Body of pancreas (tissue), 4 donors: ENCODE measurements around the gene ARHGAP26. TPM values are rescaled to one million over a fixed set of nuclear protein-coding genes. Genes with fewer than 3 reads are reported as not detected.
A peak's percentile ranks its signal among the peaks of the same experiment; 100 is the strongest.

ENCODE experiments used
- ATAC-seq: fragments of 150-250 bp; one replicate; pipeline ENCODE4 v1.9.1; 2016
- DNase-seq, 4 donors: peaks; one replicate each; pipeline ENCODE4 v3.0.0-alpha.2; 2019
- H3K27ac ChIP-seq, 4 donors: fragments of 200-600 bp; sonication (generic); 1 replicate in 3 of 4; 2 replicates in 1 of 4; pipeline versions ENCODE4 v1.5.1 to v1.6.1; 2016 to 2019; ENCODE audit warnings: mild to moderate bottlenecking in 1 of 4, mixed read lengths in 1 of 4, moderate library complexity in 1 of 4
- H3K27me3 ChIP-seq, 2 donors: fragments of 200-600 bp; sonication (generic); one replicate each; pipeline ENCODE4 v1.6.0; 2016; ENCODE audit warnings: mild to moderate bottlenecking in 1 of 2
- H3K36me3 ChIP-seq, 2 donors: fragments of 200-600 bp; sonication (generic); replicated peaks in 1 of 2; 2 replicates each; pipeline ENCODE4 v1.5.1; 2016; ENCODE audit warnings: low read depth in 2 of 2; ENCODE audit not compliant: insufficient read depth in 1 of 2
- H3K4me1 ChIP-seq: fragments of 200-600 bp; sonication (generic); one replicate; pipeline ENCODE4 v1.6.0; 2016
- H3K4me3 ChIP-seq, 2 donors: fragments of 200-600 bp; sonication (generic); 1 replicate in 1 of 2; 2 replicates in 1 of 2; pipeline ENCODE4 v1.5.1; 2016 to 2019
- H3K9me3 ChIP-seq, 3 donors: fragments of 200-600 bp; sonication (generic); 1 replicate in 2 of 3; 2 replicates in 1 of 3; pipeline ENCODE4 v1.5.1; 2016
- POLR2A ChIP-seq, 3 donors: fragments of 450-650 bp; IDR thresholded peaks; one replicate each; pipeline ENCODE4 v1.6.1; 2016; ENCODE audit warnings: antibody characterized with exemption in 3 of 3, mild to moderate bottlenecking in 2 of 3
- WGBS, 2 donors: methylation state at CpG; one replicate each; pipeline ENCODE4 v1.1.5; 2017; 5-methylcytosine and 5-hydroxymethylcytosine counted together
- intact Hi-C: fragments of 100-400 bp; cut with DNase I; formaldehyde crosslinking; loops from one replicate; pipeline ENCODE4 v1.15.1; 2023
- total RNA-seq, 2 donors: library from RNA; depleted of rRNA; stranded (reverse); fragments of >200 nt; gene quantifications; one replicate each; pipeline ENCODE4 v1.1.0, GENCODE V29; 2016
- TF ChIP-seq, protein P1 (sequence below), 7 experiments: fragments of 450-650 bp in 4 of 7; fragments of 200-600 bp in 3 of 7; sonication (generic) in 3 of 7; IDR thresholded peaks; one replicate each; pipeline ENCODE4 v1.5.1; 2016 to 2019; ENCODE audit warnings: antibody characterized with exemption in 7 of 7

Gene ARHGAP26
- total RNA-seq, 2 donors from 2014 or later, result 12.5 to 14.2 TPM

DNA sequence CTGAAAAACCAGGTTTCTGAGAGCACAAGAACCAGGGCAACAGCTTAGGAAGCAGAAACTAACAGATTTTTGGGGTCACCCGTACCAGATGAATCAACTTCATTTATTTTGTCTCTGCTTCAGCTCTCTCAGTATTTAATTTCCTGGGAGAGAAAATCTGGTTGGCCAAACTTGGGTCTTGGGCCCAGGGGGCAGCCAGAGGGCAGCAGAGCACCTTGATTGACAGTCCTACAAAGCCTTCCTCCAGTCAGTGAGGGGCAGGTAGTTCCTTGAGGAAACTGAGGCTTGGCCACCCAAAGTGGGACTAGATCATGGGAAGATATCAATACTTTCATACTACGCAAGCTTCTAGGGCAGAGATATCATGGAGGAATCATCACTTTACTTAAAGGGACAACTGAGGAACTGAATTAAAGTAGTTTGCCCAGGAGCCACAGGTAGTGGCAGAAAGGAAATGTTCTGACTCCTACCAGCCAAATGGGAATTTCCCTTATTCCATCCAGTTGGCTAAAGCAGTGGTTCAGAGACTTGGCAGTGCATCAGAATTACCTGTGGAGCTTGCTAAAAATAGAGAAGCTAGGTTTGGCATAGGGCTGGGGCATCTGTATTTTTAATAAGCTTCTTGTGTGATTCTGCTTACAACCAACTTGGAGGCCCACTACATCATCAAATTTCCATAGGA is 21.5 kb upstream of the ARHGAP26 start:
- no peaks in the 10 kb centered on the region for H3K36me3 ChIP-seq
- TF ChIP-seq, protein P1, sequence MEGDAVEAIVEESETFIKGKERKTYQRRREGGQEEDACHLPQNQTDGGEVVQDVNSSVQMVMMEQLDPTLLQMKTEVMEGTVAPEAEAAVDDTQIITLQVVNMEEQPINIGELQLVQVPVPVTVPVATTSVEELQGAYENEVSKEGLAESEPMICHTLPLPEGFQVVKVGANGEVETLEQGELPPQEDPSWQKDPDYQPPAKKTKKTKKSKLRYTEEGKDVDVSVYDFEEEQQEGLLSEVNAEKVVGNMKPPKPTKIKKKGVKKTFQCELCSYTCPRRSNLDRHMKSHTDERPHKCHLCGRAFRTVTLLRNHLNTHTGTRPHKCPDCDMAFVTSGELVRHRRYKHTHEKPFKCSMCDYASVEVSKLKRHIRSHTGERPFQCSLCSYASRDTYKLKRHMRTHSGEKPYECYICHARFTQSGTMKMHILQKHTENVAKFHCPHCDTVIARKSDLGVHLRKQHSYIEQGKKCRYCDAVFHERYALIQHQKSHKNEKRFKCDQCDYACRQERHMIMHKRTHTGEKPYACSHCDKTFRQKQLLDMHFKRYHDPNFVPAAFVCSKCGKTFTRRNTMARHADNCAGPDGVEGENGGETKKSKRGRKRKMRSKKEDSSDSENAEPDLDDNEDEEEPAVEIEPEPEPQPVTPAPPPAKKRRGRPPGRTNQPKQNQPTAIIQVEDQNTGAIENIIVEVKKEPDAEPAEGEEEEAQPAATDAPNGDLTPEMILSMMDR (IDR thresholded peaks at IDR 0.05), result peak; percentile 24 to 69 (median 57)
- TF ChIP-seq POLR2A (IDR thresholded peaks at IDR 0.05), result no peak
- no peaks in the 10 kb centered on the region for H3K9me3 ChIP-seq
- peaks cover 33% of the 10 kb centered on the region for H3K4me1 ChIP-seq
- ATAC-seq (peak; percentile 40), DNase-seq (peak; percentile 45 to 62 (median 46))
- H3K4me3 ChIP-seq, result no peak overlapping the region
- WGBS, 2 donors, result 83 to 88% methylated on average over 2 of the region's 2 CpGs
- H3K27me3 ChIP-seq, result no peaks in the 10 kb centered on the region
- peak overlapping the region in 2 of 4 donors; percentile 4 to 5 for H3K27ac ChIP-seq
- intact Hi-C loops, result no loop called here

DNA sequence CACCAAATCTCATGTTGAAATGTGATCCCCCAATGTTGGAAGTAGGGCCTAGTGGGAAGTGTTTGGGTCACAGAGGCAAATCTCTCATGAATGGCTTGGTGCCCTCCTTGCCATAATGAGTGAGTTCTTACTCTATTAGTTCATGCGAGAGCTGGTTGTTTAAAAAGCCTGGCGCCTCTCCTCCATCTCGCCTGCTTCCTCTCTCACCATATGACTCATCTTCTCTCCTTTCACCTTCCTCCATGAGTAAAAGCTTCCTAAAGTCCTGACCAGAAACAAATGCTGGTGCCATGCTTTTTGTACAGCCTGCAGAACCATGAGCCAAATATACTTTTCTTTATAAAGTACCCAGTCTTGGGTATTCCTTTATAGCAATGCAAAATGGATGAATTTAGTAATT is 20.9 kb upstream of the ARHGAP26 start:
- ATAC-seq, result no peak
- TF ChIP-seq, protein P1 (IDR thresholded peaks at IDR 0.05), result no peak
- no peak for TF ChIP-seq POLR2A (IDR thresholded peaks at IDR 0.05)
- Histone ChIP-seq H3K36me3 (no peaks in the 10 kb centered on the region), H3K4me1 (peaks cover 39% of the 10 kb centered on the region), H3K9me3 (no peaks in the 10 kb centered on the region), H3K27me3 (no peaks in the 10 kb centered on the region), H3K4me3 (no peak overlapping the region), H3K27ac (peak overlapping the region in 1 of 4 donors; percentile 4)
- DNase-seq, result peak in 1 of 4 donors; percentile 16
- intact Hi-C loops, result no loop called here
- WGBS, 2 donors, result 77 to 82% methylated on average over 3 of the region's 3 CpGs

DNA sequence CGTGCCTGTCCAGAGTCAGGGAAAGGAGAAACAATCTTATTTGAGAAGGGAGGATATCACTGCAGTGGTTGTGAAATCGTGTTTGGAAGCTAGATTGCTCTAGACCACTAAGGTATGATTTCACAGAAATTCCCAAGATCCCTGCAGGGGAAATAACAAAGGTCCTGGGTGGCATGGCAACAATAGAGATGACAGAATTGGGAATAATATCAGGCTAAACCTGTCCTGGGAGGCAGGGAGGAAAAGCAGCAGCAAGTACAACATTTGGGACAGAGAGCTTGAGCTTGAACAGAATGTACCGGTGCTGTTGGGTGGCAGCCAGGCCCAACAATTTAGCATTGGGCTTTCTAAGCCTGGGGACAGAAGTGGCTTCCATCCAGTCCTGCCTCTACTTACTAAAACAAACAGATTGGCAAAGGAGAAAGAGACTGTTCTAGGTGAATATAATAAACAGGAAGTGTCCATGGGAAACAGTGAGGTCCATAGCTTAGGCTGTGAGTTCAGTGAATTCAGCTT is 17.0 kb upstream of the ARHGAP26 start:
- WGBS, 2 donors, result 8 to 20% methylated on average over 3 of the region's 3 CpGs
- peaks cover 33% of the 10 kb centered on the region for H3K4me1 ChIP-seq
- no peaks in the 10 kb centered on the region for H3K27me3 ChIP-seq
- intact Hi-C loops, result no loop called here
- DNase-seq (peak; percentile 43 to 73 (median 65)), ATAC-seq (peak; percentile 76)
- no peak overlapping the region for H3K4me3 ChIP-seq
- no peaks in the 10 kb centered on the region for H3K36me3 ChIP-seq
- H3K9me3 ChIP-seq, result no peaks in the 10 kb centered on the region
- H3K27ac ChIP-seq, result peak overlapping the region; percentile 7 to 62 (median 46)
- no peak for TF ChIP-seq POLR2A (IDR thresholded peaks at IDR 0.05)

DNA sequence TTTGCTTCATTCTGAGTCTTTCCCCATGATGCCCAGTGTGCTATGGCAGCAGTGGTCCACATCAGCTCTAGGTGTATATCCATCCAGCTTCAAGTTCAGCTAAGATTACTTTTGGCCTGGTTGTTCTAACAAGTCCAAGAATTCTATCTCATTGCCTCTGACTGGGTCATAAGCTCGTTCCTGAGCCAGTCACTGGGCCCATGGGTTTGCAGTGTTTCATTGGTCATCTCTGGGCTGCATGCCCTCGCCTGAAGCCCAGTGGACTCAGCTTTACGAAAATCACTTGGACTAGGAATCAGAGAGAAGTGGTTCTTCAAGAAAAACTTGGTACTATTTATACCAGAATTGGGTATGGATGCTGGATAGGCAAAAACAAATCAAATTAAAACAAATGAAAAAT is 16.1 kb upstream of the ARHGAP26 start:
- ATAC-seq, result no peak
- Histone ChIP-seq H3K4me1 (peaks cover 24% of the 10 kb centered on the region), H3K27me3 (no peaks in the 10 kb centered on the region), H3K27ac (peak overlapping the region in 1 of 4 donors; percentile 62), H3K36me3 (no peaks in the 10 kb centered on the region), H3K9me3 (no peaks in the 10 kb centered on the region), H3K4me3 (no peak overlapping the region)
- TF ChIP-seq, protein P1 (IDR thresholded peaks at IDR 0.05), result no peak
- TF ChIP-seq POLR2A (IDR thresholded peaks at IDR 0.05), result no peak
- DNase-seq, result no peak
- 75 to 76% methylated on average over 3 of the region's 3 CpGs for WGBS, 2 donors
- intact Hi-C loops, result no loop called here

DNA sequence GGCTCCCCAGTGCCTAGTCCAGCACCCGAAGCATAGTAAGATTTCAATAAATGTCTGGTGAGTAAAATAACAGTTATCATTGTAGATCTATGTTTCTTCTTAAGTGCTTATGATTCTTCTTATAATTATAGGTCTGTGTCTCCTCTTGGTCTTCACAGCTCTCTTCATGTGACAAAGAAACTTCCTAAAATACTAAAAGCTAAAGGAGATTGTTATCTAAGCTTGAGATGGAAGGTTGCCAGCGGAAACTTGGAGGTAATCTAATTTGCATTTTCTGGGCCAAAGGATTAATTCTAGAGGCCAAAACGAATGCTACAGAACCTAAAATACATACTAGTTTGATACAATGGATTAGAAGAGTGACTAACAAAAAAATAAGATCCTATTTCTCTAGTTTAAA is 13.6 kb upstream of the ARHGAP26 start:
- ATAC-seq, result no peak
- no peak for DNase-seq
- Histone ChIP-seq H3K9me3 (no peaks in the 10 kb centered on the region), H3K27ac (no peak overlapping the region), H3K36me3 (no peaks in the 10 kb centered on the region), H3K27me3 (no peaks in the 10 kb centered on the region), H3K4me1 (peaks cover 22% of the 10 kb centered on the region), H3K4me3 (no peak overlapping the region)
- 51 to 56% methylated on average over 3 of the region's 3 CpGs for WGBS, 2 donors
- intact Hi-C loops, result loop anchor here (5.0 kb wide), 1 partner anchor 121 kb away; no protein-coding TSS in a partner anchor
- TF ChIP-seq POLR2A (IDR thresholded peaks at IDR 0.05), result no peak
- TF ChIP-seq, protein P1 (IDR thresholded peaks at IDR 0.05), result no peak
